Measurements from ENCODE around the gene RAB21.

DNA sequence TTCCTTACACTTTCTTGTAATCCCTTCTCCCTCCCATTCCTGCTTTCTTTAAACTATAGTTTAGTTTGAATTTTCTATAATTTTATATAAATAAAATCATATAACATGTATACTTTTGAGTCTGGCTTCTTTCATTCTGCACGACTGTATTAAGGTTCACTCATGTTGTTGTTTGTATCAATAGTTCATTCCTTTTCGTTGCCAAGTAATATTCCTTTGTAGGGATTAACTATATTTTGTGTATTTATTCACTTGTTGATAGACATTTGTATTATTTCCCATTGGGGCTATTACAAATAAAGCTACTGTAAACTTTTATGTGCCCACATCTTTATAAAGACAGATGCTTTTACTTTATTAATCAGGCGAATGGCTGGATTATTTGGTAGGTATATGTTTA is 45.5 kb downstream of the RAB21 start:
- TF ChIP-seq POLR2A (IDR thresholded peaks at IDR 0.05) (no peak), EP300 (IDR thresholded peaks at IDR 0.05; ENCODE audit: low read depth) (no peak)
- TF ChIP-seq, protein P1, sequence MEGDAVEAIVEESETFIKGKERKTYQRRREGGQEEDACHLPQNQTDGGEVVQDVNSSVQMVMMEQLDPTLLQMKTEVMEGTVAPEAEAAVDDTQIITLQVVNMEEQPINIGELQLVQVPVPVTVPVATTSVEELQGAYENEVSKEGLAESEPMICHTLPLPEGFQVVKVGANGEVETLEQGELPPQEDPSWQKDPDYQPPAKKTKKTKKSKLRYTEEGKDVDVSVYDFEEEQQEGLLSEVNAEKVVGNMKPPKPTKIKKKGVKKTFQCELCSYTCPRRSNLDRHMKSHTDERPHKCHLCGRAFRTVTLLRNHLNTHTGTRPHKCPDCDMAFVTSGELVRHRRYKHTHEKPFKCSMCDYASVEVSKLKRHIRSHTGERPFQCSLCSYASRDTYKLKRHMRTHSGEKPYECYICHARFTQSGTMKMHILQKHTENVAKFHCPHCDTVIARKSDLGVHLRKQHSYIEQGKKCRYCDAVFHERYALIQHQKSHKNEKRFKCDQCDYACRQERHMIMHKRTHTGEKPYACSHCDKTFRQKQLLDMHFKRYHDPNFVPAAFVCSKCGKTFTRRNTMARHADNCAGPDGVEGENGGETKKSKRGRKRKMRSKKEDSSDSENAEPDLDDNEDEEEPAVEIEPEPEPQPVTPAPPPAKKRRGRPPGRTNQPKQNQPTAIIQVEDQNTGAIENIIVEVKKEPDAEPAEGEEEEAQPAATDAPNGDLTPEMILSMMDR (IDR thresholded peaks at IDR 0.05), result no peak
